HEK293 (cell line): Measurements from ENCODE around the gene PIK3AP1.
A peak's percentile ranks its signal among the peaks of the same experiment; 100 is the strongest.

Experiments
- CTCF ChIA-PET: fragments of 350-600 bp; formaldehyde crosslinking; extraction: SDS; loops from one replicate; lab custom pipeline; 2021; ENCODE audit warnings: antibody characterized with exemption; lab: Yijun Ruan, JAX
- POLR2A ChIA-PET: fragments of 300-600 bp; formaldehyde crosslinking; extraction: SDS; loops from one replicate; lab custom pipeline; 2020; ENCODE audit warnings: antibody characterized with exemption, inconsistent platforms; lab: Yijun Ruan, JAX
- H3K27ac ChIP-seq: fragments of 200-500 bp; sonication (Bioruptor generic); 2 replicates; pipeline ENCODE4 v1.5.1; 2014; ENCODE audit warnings: low read depth, low read length, control low read depth, inconsistent platforms; ENCODE audit errors: extremely low read depth
- H3K36me3 ChIP-seq, 2 experiments: fragments of 200-500 bp in 1 of 2; sonication (Bioruptor generic) in 1 of 2; 1 replicate in 1 of 2; 2 replicates in 1 of 2; pipeline ENCODE4 v1.5.1; 2014 to 2017; ENCODE audit warnings: inconsistent platforms in 2 of 2, low read length in 2 of 2; ENCODE audit not compliant: control insufficient read depth in 2 of 2, insufficient read depth in 1 of 2
- H3K4me1 ChIP-seq: fragments of 200-500 bp; sonication (Bioruptor generic); 2 replicates; pipeline ENCODE4 v1.5.1; 2014; ENCODE audit warnings: mild to moderate bottlenecking, low read length, inconsistent platforms; ENCODE audit not compliant: control insufficient read depth, insufficient read depth
- H3K4me3 ChIP-seq: 2 replicates; pipeline ENCODE4 v1.5.1; 2011; ENCODE audit warnings: low read depth, mild to moderate bottlenecking, control low read depth, low read length, moderate library complexity
- H3K9me3 ChIP-seq: fragments of 200-500 bp; sonication (Bioruptor generic); 2 replicates; pipeline ENCODE4 v1.5.1; 2014; ENCODE audit warnings: low read depth, low read length, inconsistent platforms; ENCODE audit not compliant: control insufficient read depth, insufficient read depth
- BCL11A ChIP-seq: fragments of 450-650 bp; formaldehyde crosslinking; IDR thresholded peaks from 2 replicates; pipeline ENCODE4 v1.5.1; 2016; ENCODE audit warnings: low read depth, missing biosample characterization, missing genetic modification characterization
- BCL11B ChIP-seq: fragments of 450-650 bp; formaldehyde crosslinking; IDR thresholded peaks from 2 replicates; pipeline ENCODE4 v1.5.1; 2016; ENCODE audit warnings: low read depth, missing biosample characterization, missing genetic modification characterization
- GFI1B ChIP-seq: fragments of 450-650 bp; formaldehyde crosslinking; IDR thresholded peaks from 2 replicates; pipeline ENCODE4 v1.5.1; 2016; ENCODE audit warnings: missing biosample characterization, missing genetic modification characterization
- HIC1 ChIP-seq: fragments of 450-650 bp; formaldehyde crosslinking; IDR thresholded peaks from 2 replicates; pipeline ENCODE4 v1.5.1; 2016; ENCODE audit warnings: missing biosample characterization, missing genetic modification characterization
- SCRT1 ChIP-seq: fragments of 450-650 bp; formaldehyde crosslinking; IDR thresholded peaks from 2 replicates; pipeline ENCODE4 v1.5.1; 2016; ENCODE audit warnings: missing biosample characterization, missing genetic modification characterization, borderline replicate concordance
- ZBTB17 ChIP-seq: fragments of 450-650 bp; formaldehyde crosslinking; IDR thresholded peaks from 2 replicates; pipeline ENCODE4 v1.5.1; 2016; ENCODE audit warnings: missing biosample characterization, missing genetic modification characterization
- ZNF335 ChIP-seq: fragments of 450-650 bp; formaldehyde crosslinking; conservative IDR thresholded peaks from 2 replicates; pipeline ENCODE4 v1.5.1; 2016; ENCODE audit warnings: missing biosample characterization, missing genetic modification characterization
- ZNF366 ChIP-seq: fragments of 450-650 bp; formaldehyde crosslinking; conservative IDR thresholded peaks from 2 replicates; pipeline ENCODE4 v1.5.1; 2016; ENCODE audit warnings: missing biosample characterization, missing genetic modification characterization
- ZNF37A ChIP-seq: fragments of 450-650 bp; IDR thresholded peaks from 2 replicates; pipeline ENCODE4 v1.5.1; 2018; ENCODE audit warnings: missing biosample characterization, missing genetic modification characterization
- ZNF398 ChIP-seq: fragments of 450-650 bp; formaldehyde crosslinking; IDR thresholded peaks from 2 replicates; pipeline ENCODE4 v1.5.1; 2017; ENCODE audit warnings: missing biosample characterization, missing genetic modification characterization
- ZNF555 ChIP-seq: fragments of 450-650 bp; formaldehyde crosslinking; conservative IDR thresholded peaks from 2 replicates; pipeline ENCODE4 v1.5.1; 2017; ENCODE audit warnings: missing biosample characterization, mild to moderate bottlenecking, missing genetic modification characterization, inconsistent platforms
- ZNF561 ChIP-seq: fragments of 450-650 bp; IDR thresholded peaks from 2 replicates; pipeline ENCODE4 v1.5.1; 2018; ENCODE audit warnings: missing biosample characterization, missing genetic modification characterization, borderline replicate concordance
- ZNF621 ChIP-seq: fragments of 450-650 bp; formaldehyde crosslinking; IDR thresholded peaks from 2 replicates; pipeline ENCODE4 v1.5.1; 2017; ENCODE audit warnings: missing biosample characterization, missing genetic modification characterization
- ZNF623 ChIP-seq: fragments of 450-650 bp; formaldehyde crosslinking; IDR thresholded peaks from 2 replicates; pipeline ENCODE4 v1.5.1; 2016; ENCODE audit warnings: missing biosample characterization, missing genetic modification characterization
- ZNF654 ChIP-seq: fragments of 450-650 bp; formaldehyde crosslinking; IDR thresholded peaks from 2 replicates; pipeline ENCODE4 v1.5.1; 2016; ENCODE audit warnings: low read depth, missing biosample characterization, missing genetic modification characterization
- ZNF692 ChIP-seq: fragments of 450-650 bp; formaldehyde crosslinking; IDR thresholded peaks from 2 replicates; pipeline ENCODE4 v1.5.1; 2016; ENCODE audit warnings: missing biosample characterization, missing genetic modification characterization
- ZNF768 ChIP-seq: fragments of 450-650 bp; formaldehyde crosslinking; IDR thresholded peaks from 2 replicates; pipeline ENCODE4 v1.5.1; 2018; ENCODE audit warnings: missing biosample characterization, mild to moderate bottlenecking, missing genetic modification characterization
- ZNF830 ChIP-seq: fragments of 450-650 bp; IDR thresholded peaks from 2 replicates; pipeline ENCODE4 v1.5.0; 2018; ENCODE audit warnings: missing biosample characterization, missing genetic modification characterization, low read depth, mild to moderate bottlenecking, moderate library complexity
- TF ChIP-seq, protein P1 (sequence below): fragments of 450-650 bp; formaldehyde crosslinking; IDR thresholded peaks from 2 replicates; pipeline ENCODE4 v1.5.1; 2016; ENCODE audit warnings: missing biosample characterization, missing genetic modification characterization, low read depth

The PIK3AP1 gene

GRCh38 chr10:96747734-96748550 lies 27.6 kb upstream of the PIK3AP1 start:
- H3K9me3 ChIP-seq: no peaks in the 10 kb centered on the region
- H3K4me3 ChIP-seq: no peak overlapping the region
- H3K27ac ChIP-seq: no peak overlapping the region
- CTCF ChIA-PET: interaction anchor here (0.6 to 1.1 kb wide), 3 partner anchors 185 to 324 kb away, joined by 3 read pairs; no protein-coding TSS in a partner anchor
- POLR2A ChIA-PET: no interaction called here
- no peaks in the 10 kb centered on the region for H3K4me1 ChIP-seq
- H3K36me3 ChIP-seq: no peaks in the 10 kb centered on the region
- TF ChIP-seq ZNF621 (tag by site-specific recombination) (no peak), ZNF398 (tag by site-specific recombination) (no peak)

- POLR2A ChIA-PET: no interaction called here
- H3K36me3 ChIP-seq: no peaks in the 10 kb centered on the region
- TF ChIP-seq ZNF366 (no peak), BCL11B (tag by site-specific recombination) (no peak), ZNF561 (tag by site-specific recombination) (no peak), GFI1B (tag by site-specific recombination) (no peak), ZNF623 (tag by site-specific recombination) (no peak), ZNF335 (no peak), ZNF37A (tag by site-specific recombination) (no peak), ZBTB17 (tag by site-specific recombination) (no peak)
- CTCF ChIA-PET: interaction anchor here (0.7 to 1.4 kb wide), 6 partner anchors 83 to 372 kb away, joined by 3 to 4 read pairs (median 3); partner anchors contain the start of gene TLL2
- H3K9me3 ChIP-seq: no peaks in the 10 kb centered on the region
- no peaks in the 10 kb centered on the region for H3K4me1 ChIP-seq
- no peak overlapping the region for H3K27ac ChIP-seq
- no peak overlapping the region for H3K4me3 ChIP-seq
These were observed 26.2 kb upstream of the PIK3AP1 start for GRCh38 chr10:96746503-96746902.

- POLR2A ChIA-PET: no interaction called here
- Histone ChIP-seq H3K27ac (no peak overlapping the region), H3K36me3 (no peaks in the 10 kb centered on the region), H3K4me3 (no peak overlapping the region), H3K4me1 (no peaks in the 10 kb centered on the region), H3K9me3 (no peaks in the 10 kb centered on the region)
- no peak for TF ChIP-seq SCRT1 (tag by site-specific recombination)
- TF ChIP-seq ZNF555 (tag by site-specific recombination): no peak
- TF ChIP-seq ZNF768: peak; percentile 62; the same call in 1 of the 2 replicates
- no peak for TF ChIP-seq BCL11A (tag by site-specific recombination)
- TF ChIP-seq ZNF830 (tag by site-specific recombination): no peak
- CTCF ChIA-PET: interaction anchor here (0.7 to 1.4 kb wide), 5 partner anchors 84 to 371 kb away, joined by 3 to 4 read pairs (median 3); partner anchors contain the start of gene TLL2
These were observed 25.6 kb upstream of the PIK3AP1 start for GRCh38 chr10:96745950-96746349.

DNA sequence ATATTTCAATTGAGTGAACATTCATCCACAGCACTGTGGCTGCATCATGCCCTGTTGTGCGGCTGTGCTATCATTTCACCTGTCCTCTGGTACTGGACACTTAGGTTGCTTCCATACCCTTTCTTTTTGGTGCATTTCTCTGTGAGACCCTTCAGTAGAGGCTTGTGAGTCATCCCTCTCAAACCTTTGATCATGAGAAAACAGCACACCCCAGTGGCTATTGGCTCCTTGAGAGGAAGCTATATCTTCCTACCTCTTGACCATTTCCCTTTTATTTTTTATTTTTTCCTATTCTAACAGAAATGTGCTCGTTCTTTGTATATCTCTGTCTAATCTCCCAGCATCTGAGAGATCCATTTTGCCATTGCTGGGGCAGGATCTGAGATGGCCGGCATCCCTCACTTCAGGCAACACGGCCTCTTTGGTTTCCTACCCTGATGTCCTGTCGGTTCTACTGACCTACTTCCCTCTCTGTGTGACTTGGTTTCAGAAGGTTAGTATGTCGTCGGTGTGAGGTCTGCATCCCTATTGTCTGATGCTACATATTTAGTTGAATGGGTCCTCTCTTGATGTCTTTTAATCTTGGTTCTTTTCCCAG lies 23.8 kb upstream of the PIK3AP1 start:
- Histone ChIP-seq H3K4me3 (no peak overlapping the region), H3K9me3 (no peaks in the 10 kb centered on the region), H3K4me1 (no peaks in the 10 kb centered on the region), H3K27ac (no peak overlapping the region), H3K36me3 (no peaks in the 10 kb centered on the region)
- ChIA-PET CTCF (interaction anchor here (0.5 to 2.2 kb wide), 9 partner anchors 16 to 329 kb away, joined by 3 to 12 read pairs (median 3); no protein-coding TSS in a partner anchor), POLR2A (interaction anchor here (1.0 kb wide), 1 partner anchor 103 kb away, joined by 3 read pairs; no protein-coding TSS in a partner anchor)
- TF ChIP-seq ZNF692 (tag by site-specific recombination): no peak
- no peak for TF ChIP-seq HIC1 (tag by site-specific recombination)
- TF ChIP-seq ZNF654 (tag by site-specific recombination): peak; percentile 45; the same call in 1 of the 2 replicates
- TF ChIP-seq, protein P1, sequence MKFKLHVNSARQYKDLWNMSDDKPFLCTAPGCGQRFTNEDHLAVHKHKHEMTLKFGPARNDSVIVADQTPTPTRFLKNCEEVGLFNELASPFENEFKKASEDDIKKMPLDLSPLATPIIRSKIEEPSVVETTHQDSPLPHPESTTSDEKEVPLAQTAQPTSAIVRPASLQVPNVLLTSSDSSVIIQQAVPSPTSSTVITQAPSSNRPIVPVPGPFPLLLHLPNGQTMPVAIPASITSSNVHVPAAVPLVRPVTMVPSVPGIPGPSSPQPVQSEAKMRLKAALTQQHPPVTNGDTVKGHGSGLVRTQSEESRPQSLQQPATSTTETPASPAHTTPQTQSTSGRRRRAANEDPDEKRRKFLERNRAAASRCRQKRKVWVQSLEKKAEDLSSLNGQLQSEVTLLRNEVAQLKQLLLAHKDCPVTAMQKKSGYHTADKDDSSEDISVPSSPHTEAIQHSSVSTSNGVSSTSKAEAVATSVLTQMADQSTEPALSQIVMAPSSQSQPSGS (tag by site-specific recombination): no peak
